GM19438 (cell line): Measurements from ENCODE around the gene FAS.

Source experiments
- ATAC-seq: cut with Tn5 transposase; IDR thresholded peaks from one replicate; pipeline ENCODE4 v1.9.1; 2021; ENCODE audit warnings: low read depth; ENCODE audit not compliant: unreplicated experiment

FAS gene

GRCh38 chr10:89029785-89030437, 39.3 kb downstream of the FAS start:
- ATAC-seq: no peak

GRCh38 chr10:89030791-89031190, 40.2 kb downstream of the FAS start:
- no peak for ATAC-seq

- ATAC-seq: peak; percentile 52
Measured at GRCh38 chr10:89032141-89032891, 41.7 kb downstream of the FAS start.

- ATAC-seq: no peak
Measured at GRCh38 chr10:89035461-89035860, 44.9 kb downstream of the FAS start.

- ATAC-seq: no peak
Measured at GRCh38 chr10:89037096-89037495, 46.5 kb downstream of the FAS start.

- ATAC-seq: no peak
Measured at GRCh38 chr10:89042562-89042961, 52.0 kb downstream of the FAS start.

GRCh38 chr10:89043052-89043451, 52.5 kb downstream of the FAS start:
- no peak for ATAC-seq

GRCh38 chr10:89047397-89047796, 56.8 kb downstream of the FAS start:
- no peak for ATAC-seq

GRCh38 chr10:89051593-89051992, 61.0 kb downstream of the FAS start:
- no peak for ATAC-seq

GRCh38 chr10:89053555-89053954, 63.0 kb downstream of the FAS start:
- no peak for ATAC-seq

- no peak for ATAC-seq
Measured at GRCh38 chr10:89055159-89055558, 64.6 kb downstream of the FAS start.

GRCh38 chr10:89062861-89063260, 72.3 kb downstream of the FAS start:
- no peak for ATAC-seq

- ATAC-seq: no peak
Measured at GRCh38 chr10:89063465-89063864, 72.9 kb downstream of the FAS start.

GRCh38 chr10:89064748-89065147, 74.2 kb downstream of the FAS start:
- ATAC-seq: no peak
